Prostate gland (tissue), 2 donors: ENCODE data around the gene HIBADH. TPM values are rescaled to one million over a fixed set of nuclear protein-coding genes. Genes with fewer than 3 reads are reported as not detected.

Experiments
- DNase-seq: peaks from one replicate; pipeline ENCODE4 v3.0.0-alpha.2; 2019; ENCODE audit warnings: low spot score
- H3K27ac ChIP-seq, 2 donors: fragments of 200-600 bp; sonication (generic); 2 replicates each; pipeline ENCODE4 v1.5.1; 2017 to 2019
- H3K27me3 ChIP-seq: fragments of 200-600 bp; sonication (generic); replicated peaks from 2 replicates; pipeline ENCODE4 v1.5.1; 2019; ENCODE audit not compliant: insufficient read depth
- H3K36me3 ChIP-seq, 2 donors: fragments of 200-600 bp; sonication (generic); 1 replicate in 1 of 2; 2 replicates in 1 of 2; pipeline versions ENCODE4 v1.5.1 to v1.8.1; 2017 to 2019
- H3K4me1 ChIP-seq: fragments of 200-600 bp; sonication (generic); replicated peaks from 2 replicates; pipeline ENCODE4 v1.5.1; 2019
- H3K4me3 ChIP-seq, 2 donors: fragments of 200-600 bp; sonication (generic); 2 replicates each; pipeline ENCODE4 v1.5.1; 2017 to 2019
- H3K9me3 ChIP-seq: fragments of 200-600 bp; sonication (generic); 2 replicates; pipeline ENCODE4 v1.5.1; 2017
- CTCF ChIP-seq, 4 experiments: fragments of 200-600 bp in 2 of 4; fragments of 450-650 bp in 2 of 4; sonication (generic) in 2 of 4; IDR thresholded peaks; 1 replicate in 3 of 4; 2 replicates in 1 of 4; pipeline ENCODE4 v1.5.1; 2016 to 2019; ENCODE audit warnings: antibody characterized with exemption in 4 of 4, mild to moderate bottlenecking in 2 of 4, moderate library complexity in 2 of 4
- POLR2A ChIP-seq: fragments of 450-650 bp; IDR thresholded peaks from one replicate; pipeline ENCODE4 v1.6.1; 2016; ENCODE audit warnings: antibody characterized with exemption, mild to moderate bottlenecking
- POLR2AphosphoS5 ChIP-seq: sonication (generic); formaldehyde crosslinking; IDR thresholded peaks from one replicate; pipeline ENCODE4 v1.6.1; 2017; ENCODE audit warnings: antibody characterized with exemption
- WGBS: methylation state at CpG from one replicate; pipeline ENCODE4 v1.1.5; 2018; 5-methylcytosine and 5-hydroxymethylcytosine counted together
- intact Hi-C: fragments of 100-400 bp; cut with DNase I; formaldehyde crosslinking; loops from one replicate; pipeline ENCODE4 v1.14.2; 2022
- total RNA-seq, 2 donors: library from RNA; depleted of rRNA; stranded (reverse); fragments of >200 nt; gene quantifications; one replicate each; pipeline ENCODE4 v1.1.0, GENCODE V29; 2016

HIBADH gene
- total RNA-seq: 10 to 100 TPM; 78.2 to 80.5 TPM

GRCh38 chr7:27662490-27663205, at the start of gene HIBADH:
HIBADH (minus strand) TSS chr7:27662883; CDS start chr7:27662788, 95 bp downstream.
- intact Hi-C loops: loop anchor here (2.0 to 5.0 kb wide), 3 partner anchors 78 to 450 kb away; partner anchors contain the start of gene TAX1BP1
- DNase-seq: peak; percentile 99
- WGBS: under 1% methylated on average over 30 of the region's 67 CpGs

GRCh38 chr7:27712217-27712616, 49.5 kb upstream of the HIBADH start:
- H3K4me3 ChIP-seq: no peak overlapping the region
- 95% methylated on average over 3 of the region's 3 CpGs for WGBS
- H3K27ac ChIP-seq: no peak overlapping the region
- no peaks in the 10 kb centered on the region for H3K36me3 ChIP-seq
- H3K27me3 ChIP-seq: no peaks in the 10 kb centered on the region
- DNase-seq: no peak
- intact Hi-C loops: no loop called here
- H3K9me3 ChIP-seq: no peaks in the 10 kb centered on the region
- no peaks in the 10 kb centered on the region for H3K4me1 ChIP-seq
- TF ChIP-seq POLR2AphosphoS5 (no peak), POLR2A (no peak), CTCF (IDR thresholded peaks at IDR 0.05) (no peak)

More at GRCh38 chr7:27662490-27663205, at the start of gene HIBADH:
- Histone ChIP-seq H3K4me1 (no peaks in the 10 kb centered on the region), H3K4me3 (peak within 1 kb of the TSS; percentile 83 to 94), H3K27ac (peak within 1 kb of the TSS; percentile 95 to 97), H3K27me3 (no peaks in the 10 kb centered on the region), H3K9me3 (no peaks in the 10 kb centered on the region), H3K36me3 (no peaks in the 10 kb centered on the region)
- peak in 3 of 4 experiments; percentile 20 to 61 (median 58) for TF ChIP-seq CTCF (IDR thresholded peaks at IDR 0.05)
- TF ChIP-seq POLR2AphosphoS5: peak; percentile 99
- TF ChIP-seq POLR2A: peak; percentile 99

DNA sequence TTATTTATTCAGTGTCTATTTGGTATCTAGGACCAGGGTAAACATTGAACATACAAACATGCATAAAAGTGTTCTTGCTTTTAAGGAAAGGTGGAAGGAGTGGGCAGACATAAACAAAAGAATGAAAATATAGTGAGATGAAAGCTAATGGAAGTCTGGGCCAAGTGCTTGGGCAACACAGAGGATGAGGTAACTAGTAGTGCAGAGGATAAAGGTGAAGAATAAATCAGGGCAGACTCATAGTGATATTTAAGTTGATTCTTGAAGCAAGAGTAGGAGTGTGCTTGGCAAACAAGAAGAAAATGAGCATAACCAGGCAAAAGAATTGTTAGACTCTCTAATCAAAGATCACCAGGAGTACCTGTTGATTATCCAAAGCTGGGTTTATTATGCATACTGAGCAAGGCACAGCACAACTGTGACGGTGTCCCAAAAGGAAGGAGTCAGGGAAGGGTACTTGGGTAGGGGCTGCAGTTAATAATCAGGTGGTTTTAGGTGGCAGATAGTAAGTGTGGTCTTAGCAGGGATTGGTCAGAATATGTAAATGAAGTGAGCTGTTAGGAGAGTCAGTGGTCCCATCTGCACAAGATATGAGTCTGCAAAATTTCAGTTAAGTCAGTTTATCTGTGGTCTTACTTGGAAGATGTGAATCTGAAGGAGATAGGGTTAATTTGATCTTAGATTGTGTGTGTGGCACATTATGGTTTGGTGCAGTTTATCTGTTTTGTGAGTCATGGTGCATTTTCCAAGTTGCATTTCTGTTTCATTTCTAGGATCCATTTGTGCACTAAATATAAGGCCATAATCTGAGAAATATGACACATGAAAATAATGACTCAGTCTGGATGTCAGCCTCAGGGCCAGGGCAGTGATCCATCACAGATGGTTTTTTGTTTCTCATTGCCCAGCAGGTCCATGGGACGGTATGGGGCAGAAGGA, 46.7 kb upstream of the HIBADH start:
- intact Hi-C loops: no loop called here
- 77% methylated on average over 2 of the region's 2 CpGs for WGBS

DNA sequence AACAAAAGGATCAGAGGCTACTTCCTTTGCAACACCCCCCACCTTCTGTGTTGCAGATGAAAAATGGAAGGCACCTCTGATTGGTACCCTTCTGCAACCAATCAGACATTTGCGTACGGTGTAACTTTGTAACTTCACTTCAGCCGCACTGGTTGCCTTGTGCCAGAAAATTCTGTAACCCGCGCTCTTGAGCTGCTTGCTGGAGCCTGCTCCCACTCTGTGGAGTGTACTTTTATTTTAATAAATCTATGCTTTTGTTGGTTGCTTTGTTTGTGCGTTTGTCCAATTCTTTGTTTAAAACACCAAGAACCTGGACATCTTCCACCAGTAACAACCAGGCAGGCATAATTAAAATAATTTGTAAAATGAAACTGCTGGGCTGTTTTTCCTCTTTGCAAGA, 45.8 kb upstream of the HIBADH start:
- Histone ChIP-seq H3K9me3 (no peaks in the 10 kb centered on the region), H3K4me3 (no peak overlapping the region), H3K27me3 (no peaks in the 10 kb centered on the region), H3K36me3 (no peaks in the 10 kb centered on the region), H3K4me1 (no peaks in the 10 kb centered on the region), H3K27ac (no peak overlapping the region)
- WGBS: 93% methylated on average over 6 of the region's 6 CpGs
- no peak for DNase-seq
- intact Hi-C loops: no loop called here
- TF ChIP-seq POLR2AphosphoS5 (no peak), POLR2A (no peak), CTCF (IDR thresholded peaks at IDR 0.05) (no peak)

More for the DNA sequence above, 46.7 kb upstream of the HIBADH start:
- H3K27me3 ChIP-seq: no peaks in the 10 kb centered on the region
- no peak overlapping the region for H3K27ac ChIP-seq
- TF ChIP-seq POLR2AphosphoS5 (peak; percentile 7), POLR2A (no peak)
- H3K9me3 ChIP-seq: no peaks in the 10 kb centered on the region
- H3K4me1 ChIP-seq: no peaks in the 10 kb centered on the region
- H3K36me3 ChIP-seq: no peaks in the 10 kb centered on the region
- H3K4me3 ChIP-seq: no peak overlapping the region
- DNase-seq: no peak

DNA sequence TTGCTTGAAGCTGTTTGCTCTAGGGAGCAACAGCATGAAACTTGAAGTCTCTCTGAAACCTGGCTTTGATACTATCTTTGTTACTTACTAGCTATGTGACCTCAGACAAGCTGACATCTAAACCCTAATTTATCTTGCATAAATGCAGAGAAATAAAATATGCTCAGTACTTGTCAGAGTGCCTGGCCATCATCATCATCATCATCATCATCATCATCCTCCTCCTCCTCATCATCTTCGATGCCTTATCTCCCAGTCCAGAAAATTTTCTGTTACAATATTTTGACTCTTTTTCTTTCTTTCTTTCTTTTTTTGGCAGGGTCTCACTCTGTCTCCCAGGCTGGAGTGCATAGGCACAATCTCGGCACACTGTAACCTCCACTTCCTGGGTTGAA, 42.5 kb upstream of the HIBADH start:
- H3K4me3 ChIP-seq: no peak overlapping the region
- DNase-seq: no peak
- no peaks in the 10 kb centered on the region for H3K27me3 ChIP-seq
- WGBS: 96% methylated on average over 2 of the region's 2 CpGs
- H3K4me1 ChIP-seq: no peaks in the 10 kb centered on the region
- intact Hi-C loops: no loop called here
- no peak overlapping the region for H3K27ac ChIP-seq
- TF ChIP-seq POLR2AphosphoS5: no peak
- no peak for TF ChIP-seq CTCF (IDR thresholded peaks at IDR 0.05)
- no peak for TF ChIP-seq POLR2A
- no peaks in the 10 kb centered on the region for H3K36me3 ChIP-seq
- H3K9me3 ChIP-seq: no peaks in the 10 kb centered on the region
